ENCODE data around the gene SNRPN. TPM values are rescaled to one million over a fixed set of nuclear protein-coding genes. Genes with fewer than 3 reads are reported as not detected.
"Not testable (repeated sequence)": the region's sequence is repeated elsewhere in the genome, so short reads cannot be mapped to it uniquely, and the experiment has no call there.

SNRPN gene
- total RNA-seq (10 to 100 TPM; 44.0 to 44.2 TPM), polyA plus RNA-seq (354 TPM)

GRCh38 chr15:24954783-24955530, at the start of gene SNRPN, which contains the start of gene SNURF:
Gene SNRPN, plus strand, starts transcription at chr15:24954987. Its CDS starts 19,467 bp downstream, at chr15:24974454.
Gene SNURF, plus strand, starts transcription at chr15:24954987. Its CDS starts 62 bp downstream, at chr15:24955049.
- ChIA-PET POLR2A (no interaction called here), CTCF (no interaction called here)
- no peaks in the 10 kb centered on the region for H3K36me3 ChIP-seq (ENCODE audit: insufficient read depth, low read length)
- peak within 1 kb of the TSS; percentile 92 to 98 (median 96) for H3K27ac Mint-ChIP-seq
- peak; percentile 51 to 82 (median 62) for DNase-seq
- H3K27me3 ChIP-seq (ENCODE audit: insufficient read depth, low read length, poor library complexity, severe bottlenecking): no peaks in the 10 kb centered on the region
- peak within 1 kb of the TSS; percentile 92 to 99 (median 94) for H3K4me3 Mint-ChIP-seq
- peaks cover 0 to 24% (median 3%) of the 10 kb centered on the region in 3 donors for H3K36me3 Mint-ChIP-seq
- peak within 1 kb of the TSS; percentile 88 for H3K27ac ChIP-seq (ENCODE audit: low read depth, low read length)
- peaks cover 0 to 5% (median 2%) of the 10 kb centered on the region in 5 donors for H3K9me3 Mint-ChIP-seq
- H3K4me1 ChIP-seq (ENCODE audit: insufficient read depth, low read length): peaks cover 12% of the 10 kb centered on the region
- peaks cover 25 to 38% (median 29%) of the 10 kb centered on the region in 3 donors for H3K4me1 Mint-ChIP-seq
- H3K4me3 ChIP-seq (ENCODE audit: low read length): peak within 1 kb of the TSS; percentile 87
- peaks cover 2 to 4% of the 10 kb centered on the region in 2 donors for H3K27me3 Mint-ChIP-seq
- no peaks in the 10 kb centered on the region for H3K9me3 ChIP-seq (ENCODE audit: low read length)

- H3K36me3 Mint-ChIP-seq: peaks cover 0 to 1% (median 0%) of the 10 kb centered on the region in 3 donors
- Histone ChIP-seq H3K4me3 (ENCODE audit: low read length) (no peak overlapping the region), H3K4me1 (ENCODE audit: insufficient read depth, low read length) (no peaks in the 10 kb centered on the region), H3K36me3 (ENCODE audit: insufficient read depth, low read length) (no peaks in the 10 kb centered on the region), H3K27me3 (ENCODE audit: insufficient read depth, low read length, poor library complexity, severe bottlenecking) (no peaks in the 10 kb centered on the region), H3K27ac (ENCODE audit: low read depth, low read length) (no peak overlapping the region), H3K9me3 (ENCODE audit: low read length) (no peaks in the 10 kb centered on the region)
- ChIA-PET CTCF (no interaction called here), POLR2A (no interaction called here)
- peak overlapping the region in 1 of 7 donors; percentile 26 for H3K4me3 Mint-ChIP-seq
- DNase-seq: peak in 2 of 5 donors; percentile 1 to 12
- peaks cover 19 to 47% (median 23%) of the 10 kb centered on the region in 5 donors for H3K9me3 Mint-ChIP-seq
- no peaks in the 10 kb centered on the region for H3K27me3 Mint-ChIP-seq
- peak overlapping the region in 2 of 8 donors; percentile 50 to 91 for H3K27ac Mint-ChIP-seq
- peaks cover 6 to 7% (median 7%) of the 10 kb centered on the region in 3 donors for H3K4me1 Mint-ChIP-seq
Measured at GRCh38 chr15:24916305-24917009, 38.3 kb upstream of the SNRPN start.

GRCh38 chr15:24917431-24917830, 37.4 kb upstream of the SNRPN start:
- Histone ChIP-seq H3K27ac (ENCODE audit: low read depth, low read length) (no peak overlapping the region), H3K4me1 (ENCODE audit: insufficient read depth, low read length) (no peaks in the 10 kb centered on the region), H3K4me3 (ENCODE audit: low read length) (no peak overlapping the region), H3K9me3 (ENCODE audit: low read length) (no peaks in the 10 kb centered on the region), H3K27me3 (ENCODE audit: insufficient read depth, low read length, poor library complexity, severe bottlenecking) (no peaks in the 10 kb centered on the region), H3K36me3 (ENCODE audit: insufficient read depth, low read length) (no peaks in the 10 kb centered on the region)
- ChIA-PET POLR2A (no interaction called here), CTCF (no interaction called here)
- no peak for DNase-seq
- H3K9me3 Mint-ChIP-seq: peaks cover 19 to 44% (median 24%) of the 10 kb centered on the region in 5 donors
- H3K36me3 Mint-ChIP-seq: peaks cover 0 to 1% (median 0%) of the 10 kb centered on the region in 3 donors
- no peak overlapping the region for H3K27ac Mint-ChIP-seq
- peaks cover 6 to 7% (median 7%) of the 10 kb centered on the region in 3 donors for H3K4me1 Mint-ChIP-seq
- no peak overlapping the region for H3K4me3 Mint-ChIP-seq
- no peaks in the 10 kb centered on the region for H3K27me3 Mint-ChIP-seq

GRCh38 chr15:24919446-24919845, 35.3 kb upstream of the SNRPN start:
- Mint-ChIP-seq H3K36me3 (peaks cover 0 to 1% (median 0%) of the 10 kb centered on the region in 3 donors), H3K27me3 (no peaks in the 10 kb centered on the region), H3K4me1 (peaks cover 6 to 7% (median 7%) of the 10 kb centered on the region in 3 donors), H3K27ac (no peak overlapping the region), H3K9me3 (peaks cover 15 to 40% (median 21%) of the 10 kb centered on the region in 5 donors), H3K4me3 (no peak overlapping the region)
- H3K4me3 ChIP-seq (ENCODE audit: low read length): no peak overlapping the region
- no peaks in the 10 kb centered on the region for H3K9me3 ChIP-seq (ENCODE audit: low read length)
- no peak for DNase-seq
- H3K36me3 ChIP-seq (ENCODE audit: insufficient read depth, low read length): no peaks in the 10 kb centered on the region
- CTCF ChIA-PET: no interaction called here
- POLR2A ChIA-PET: no interaction called here
- H3K27ac ChIP-seq (ENCODE audit: low read depth, low read length): no peak overlapping the region
- no peaks in the 10 kb centered on the region for H3K27me3 ChIP-seq (ENCODE audit: insufficient read depth, low read length, poor library complexity, severe bottlenecking)
- no peaks in the 10 kb centered on the region for H3K4me1 ChIP-seq (ENCODE audit: insufficient read depth, low read length)

DNA sequence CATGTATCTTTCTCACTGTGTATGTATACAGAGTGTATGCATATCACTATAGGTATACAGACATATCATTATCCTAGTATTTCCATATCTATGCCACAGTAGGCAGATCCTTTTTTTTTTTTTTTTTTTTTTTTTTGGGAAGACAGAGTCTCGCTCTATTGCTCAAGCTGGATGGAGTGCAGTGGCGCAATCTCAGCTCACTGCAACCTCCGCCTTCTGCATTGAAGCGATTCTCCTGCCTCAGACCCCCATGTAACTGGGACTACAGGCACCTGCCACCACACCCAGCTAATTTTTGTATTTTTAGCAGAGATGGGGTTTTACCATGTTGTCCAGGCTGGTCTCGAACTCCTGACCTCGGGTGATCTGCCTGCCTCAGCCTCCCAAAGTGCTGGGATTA, 32.0 kb upstream of the SNRPN start:
- H3K9me3 ChIP-seq (ENCODE audit: low read length); H3K27me3 Mint-ChIP-seq; H3K4me3 ChIP-seq (ENCODE audit: low read length); H3K27ac ChIP-seq (ENCODE audit: low read depth, low read length); H3K27ac Mint-ChIP-seq; H3K36me3 Mint-ChIP-seq; DNase-seq; H3K27me3 ChIP-seq (ENCODE audit: insufficient read depth, low read length, poor library complexity, severe bottlenecking); H3K4me1 Mint-ChIP-seq; H3K4me1 ChIP-seq (ENCODE audit: insufficient read depth, low read length); CTCF ChIA-PET; H3K36me3 ChIP-seq (ENCODE audit: insufficient read depth, low read length); H3K4me3 Mint-ChIP-seq; POLR2A ChIA-PET: not testable (repeated sequence)
- H3K9me3 Mint-ChIP-seq: peaks cover 3 to 22% (median 11%) of the 10 kb centered on the region in 5 donors

DNA sequence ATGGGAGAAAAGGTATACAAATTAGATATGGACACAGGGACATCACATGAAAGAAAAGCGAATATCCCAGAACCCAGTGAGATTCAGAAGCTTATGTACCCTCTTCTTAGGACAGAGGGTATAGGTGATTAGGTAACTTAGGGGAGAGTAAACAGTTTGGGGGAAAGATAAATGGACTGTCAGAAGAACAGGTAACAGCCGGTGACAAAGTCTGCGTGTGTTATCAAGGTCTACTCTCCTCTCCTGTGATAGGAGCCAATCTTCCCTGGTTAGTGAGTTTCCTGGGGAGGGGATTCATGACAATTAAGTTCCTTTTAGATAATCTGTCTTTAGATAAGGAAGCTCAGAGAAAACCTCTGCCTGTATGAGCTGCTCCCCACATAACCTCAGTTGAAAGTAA, 30.6 kb upstream of the SNRPN start:
- peaks cover 3 to 29% (median 14%) of the 10 kb centered on the region in 5 donors for H3K9me3 Mint-ChIP-seq
- CTCF ChIA-PET: interaction anchor here (0.7 to 1.2 kb wide), 2 partner anchors 21 to 430 kb away, joined by 3 to 4 read pairs; no protein-coding TSS in a partner anchor
- H3K27ac Mint-ChIP-seq: no peak overlapping the region
- no peaks in the 10 kb centered on the region for H3K27me3 Mint-ChIP-seq
- DNase-seq: no peak
- POLR2A ChIA-PET: no interaction called here
- no peak overlapping the region for H3K4me3 ChIP-seq (ENCODE audit: low read length)
- no peaks in the 10 kb centered on the region for H3K4me1 ChIP-seq (ENCODE audit: insufficient read depth, low read length)
- no peaks in the 10 kb centered on the region for H3K36me3 ChIP-seq (ENCODE audit: insufficient read depth, low read length)
- no peaks in the 10 kb centered on the region for H3K9me3 ChIP-seq (ENCODE audit: low read length)
- no peak overlapping the region for H3K4me3 Mint-ChIP-seq
- no peaks in the 10 kb centered on the region for H3K4me1 Mint-ChIP-seq
- H3K27me3 ChIP-seq (ENCODE audit: insufficient read depth, low read length, poor library complexity, severe bottlenecking): no peaks in the 10 kb centered on the region
- H3K27ac ChIP-seq (ENCODE audit: low read depth, low read length): no peak overlapping the region
- H3K36me3 Mint-ChIP-seq: no peaks in the 10 kb centered on the region

GRCh38 chr15:24924621-24925020, 30.2 kb upstream of the SNRPN start:
- Mint-ChIP-seq H3K4me3 (no peak overlapping the region), H3K9me3 (peaks cover 3 to 28% (median 14%) of the 10 kb centered on the region in 5 donors), H3K36me3 (no peaks in the 10 kb centered on the region), H3K4me1 (no peaks in the 10 kb centered on the region), H3K27me3 (no peaks in the 10 kb centered on the region), H3K27ac (no peak overlapping the region)
- Histone ChIP-seq H3K36me3 (ENCODE audit: insufficient read depth, low read length) (no peaks in the 10 kb centered on the region), H3K4me1 (ENCODE audit: insufficient read depth, low read length) (no peaks in the 10 kb centered on the region), H3K9me3 (ENCODE audit: low read length) (no peaks in the 10 kb centered on the region), H3K4me3 (ENCODE audit: low read length) (no peak overlapping the region), H3K27me3 (ENCODE audit: insufficient read depth, low read length, poor library complexity, severe bottlenecking) (no peaks in the 10 kb centered on the region), H3K27ac (ENCODE audit: low read depth, low read length) (no peak overlapping the region)
- CTCF ChIA-PET: interaction anchor here (1.2 kb wide), 1 partner anchor 21 kb away, joined by 4 read pairs; no protein-coding TSS in a partner anchor
- no peak for DNase-seq
- POLR2A ChIA-PET: no interaction called here

All from CD8-positive, alpha-beta memory T cell (primary cell).